WTC11 (cell line): Measurements from ENCODE around the gene UTP14C. TPM values are rescaled to one million over a fixed set of nuclear protein-coding genes. Genes with fewer than 3 reads are reported as not detected.

Experiments
- CREM ChIP-seq: sonication (generic); formaldehyde crosslinking; IDR thresholded peaks from 2 replicates; pipeline ENCODE4 v1.8.1; 2022; ENCODE audit warnings: mild to moderate bottlenecking, missing genetic modification reagents, moderate library complexity
- ELF4 ChIP-seq: sonication (generic); formaldehyde crosslinking; IDR thresholded peaks from 2 replicates; pipeline ENCODE4 v1.8.1; 2022; ENCODE audit warnings: low read depth, mild to moderate bottlenecking, moderate library complexity, missing genetic modification reagents
- FOXJ3 ChIP-seq: sonication (generic); formaldehyde crosslinking; IDR thresholded peaks from 2 replicates; pipeline ENCODE4 v1.9.0; 2021; ENCODE audit warnings: missing genetic modification reagents, mild to moderate bottlenecking, borderline replicate concordance
- FOXP1 ChIP-seq: sonication (generic); formaldehyde crosslinking; IDR thresholded peaks from 2 replicates; pipeline ENCODE4 v1.8.0; 2022; ENCODE audit warnings: missing genetic modification reagents, mild to moderate bottlenecking, moderate library complexity, borderline replicate concordance
- GABPB1 ChIP-seq: sonication (generic); formaldehyde crosslinking; IDR thresholded peaks from 2 replicates; pipeline ENCODE4 v1.8.1; 2023; ENCODE audit warnings: mild to moderate bottlenecking, missing genetic modification reagents
- RELA ChIP-seq: sonication (generic); formaldehyde crosslinking; IDR thresholded peaks from 2 replicates; pipeline ENCODE4 v1.8.1; 2022; ENCODE audit warnings: missing genetic modification reagents, mild to moderate bottlenecking, borderline replicate concordance
- TCF7 ChIP-seq: sonication (generic); formaldehyde crosslinking; IDR thresholded peaks from 2 replicates; pipeline ENCODE4 v1.8.0; 2022; ENCODE audit warnings: mild to moderate bottlenecking, low read depth, missing genetic modification reagents, moderate library complexity
- TEAD1 ChIP-seq: sonication (generic); formaldehyde crosslinking; IDR thresholded peaks from 2 replicates; pipeline ENCODE4 v1.8.0; 2022; ENCODE audit warnings: mild to moderate bottlenecking, missing genetic modification reagents
- TEAD4 ChIP-seq: sonication (generic); formaldehyde crosslinking; IDR thresholded peaks from 2 replicates; pipeline ENCODE4 v1.8.0; 2022; ENCODE audit warnings: mild to moderate bottlenecking, missing genetic modification reagents
- TP53 ChIP-seq: sonication (generic); formaldehyde crosslinking; IDR thresholded peaks from 2 replicates; pipeline ENCODE4 v1.8.1; 2023; ENCODE audit warnings: mild to moderate bottlenecking, missing genetic modification reagents
- ZBTB21 ChIP-seq: sonication (generic); formaldehyde crosslinking; IDR thresholded peaks from 2 replicates; pipeline ENCODE4 v1.8.1; 2023; ENCODE audit warnings: mild to moderate bottlenecking, missing genetic modification reagents, borderline replicate concordance
- ZNF396 ChIP-seq: fragments of 250-450 bp; sonication (Bioruptor Pico); IDR thresholded peaks from 2 replicates; pipeline ENCODE4 v1.8.0; 2021; ENCODE audit warnings: mild to moderate bottlenecking, moderate library complexity, borderline replicate concordance
- ZNF671 ChIP-seq: fragments of 250-450 bp; sonication (Bioruptor Pico); IDR thresholded peaks from 2 replicates; pipeline ENCODE4 v1.8.0; 2021; ENCODE audit warnings: mild to moderate bottlenecking
- total RNA-seq: library from RNA; stranded (reverse); gene quantifications from 3 replicates; pipeline ENCODE4 v1.2.3, GENCODE V29; 2021
- TF ChIP-seq, protein P1 (sequence below): sonication (generic); formaldehyde crosslinking; IDR thresholded peaks from 2 replicates; pipeline ENCODE4 v1.8.0; 2023; ENCODE audit warnings: mild to moderate bottlenecking, missing genetic modification reagents
- TF ChIP-seq, protein P2 (sequence below): sonication (generic); formaldehyde crosslinking; IDR thresholded peaks from 2 replicates; pipeline ENCODE4 v1.8.1; 2022; ENCODE audit warnings: missing genetic modification reagents, borderline replicate concordance
- TF ChIP-seq, protein P3 (sequence below): fragments of 250-450 bp; sonication (Bioruptor Pico); IDR thresholded peaks from 2 replicates; pipeline ENCODE4 v1.8.0; 2021; ENCODE audit warnings: mild to moderate bottlenecking
- TF ChIP-seq, protein P4 (sequence below): fragments of 250-450 bp; sonication (Bioruptor Pico); IDR thresholded peaks from 2 replicates; pipeline ENCODE4 v2.1.2; 2022; ENCODE audit warnings: mild to moderate bottlenecking, moderate library complexity
- TF ChIP-seq, protein P5 (sequence below): sonication (generic); formaldehyde crosslinking; IDR thresholded peaks from 2 replicates; pipeline ENCODE4 v1.8.1; 2023; ENCODE audit warnings: mild to moderate bottlenecking, missing genetic modification reagents
- TF ChIP-seq, protein P6 (sequence below): sonication (generic); formaldehyde crosslinking; IDR thresholded peaks from 2 replicates; pipeline ENCODE4 v1.8.1; 2023; ENCODE audit warnings: mild to moderate bottlenecking, missing genetic modification reagents, moderate library complexity
- TF ChIP-seq, protein P7 (sequence below): sonication (generic); formaldehyde crosslinking; conservative IDR thresholded peaks from 2 replicates; pipeline ENCODE4 v1.8.1; 2022; ENCODE audit warnings: mild to moderate bottlenecking, missing genetic modification reagents
- TF ChIP-seq, protein P8 (sequence below): sonication (generic); formaldehyde crosslinking; IDR thresholded peaks from 2 replicates; pipeline ENCODE4 v1.8.0; 2022; ENCODE audit warnings: mild to moderate bottlenecking, missing genetic modification reagents
- TF ChIP-seq, protein P9 (sequence below): sonication (generic); formaldehyde crosslinking; conservative IDR thresholded peaks from 2 replicates; pipeline ENCODE4 v1.8.1; 2023; ENCODE audit warnings: mild to moderate bottlenecking, low read depth, missing genetic modification reagents, moderate library complexity

The UTP14C gene
- total RNA-seq, 1 experiment from 2014 or later: 18.5 TPM

DNA sequence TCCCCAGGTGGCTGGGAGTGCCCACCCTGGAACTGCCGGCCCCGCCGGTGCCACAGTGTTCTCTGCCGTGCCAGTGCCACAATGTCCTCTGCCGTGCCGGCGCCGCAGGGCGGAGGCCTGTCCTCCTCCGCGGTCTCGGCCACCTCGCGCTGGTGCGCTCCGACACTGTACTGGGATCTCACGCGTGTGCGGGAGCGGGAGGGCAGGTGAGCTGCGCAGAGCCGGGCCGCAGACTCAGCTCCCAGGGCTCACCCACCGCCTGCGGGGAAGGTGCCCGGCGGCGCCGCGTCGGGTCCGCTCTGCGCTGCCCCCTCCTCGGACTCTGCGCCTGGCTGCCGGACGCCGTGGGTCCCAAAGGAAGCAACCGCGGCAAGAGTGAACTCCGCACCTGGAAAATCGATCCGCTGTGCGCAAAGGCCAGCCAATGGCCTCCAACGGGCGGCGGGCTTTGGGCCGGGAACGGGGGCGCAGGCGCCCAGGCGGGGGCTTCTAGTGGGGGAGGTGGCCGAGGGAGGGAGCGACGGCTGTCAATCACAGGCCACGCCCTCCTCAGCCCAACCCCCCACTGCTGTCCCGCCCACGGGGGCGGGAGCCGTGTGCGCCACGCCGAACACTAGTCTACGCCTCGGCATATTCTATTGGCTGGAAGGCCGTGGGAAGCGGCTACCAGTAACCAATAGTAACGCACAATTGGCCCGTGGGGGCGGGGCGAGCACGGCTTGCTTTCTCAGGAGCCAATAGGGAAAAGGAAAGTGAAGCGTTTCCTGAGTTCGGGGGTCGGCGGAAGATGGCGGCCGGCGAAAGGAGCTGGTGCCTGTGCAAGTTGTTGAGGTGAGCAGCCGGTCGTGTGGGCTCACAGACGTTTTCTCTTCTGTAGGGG lies 12.6 kb upstream of the UTP14C start, which contains the start of gene ALG11 (continued):
- TF ChIP-seq, protein P1, sequence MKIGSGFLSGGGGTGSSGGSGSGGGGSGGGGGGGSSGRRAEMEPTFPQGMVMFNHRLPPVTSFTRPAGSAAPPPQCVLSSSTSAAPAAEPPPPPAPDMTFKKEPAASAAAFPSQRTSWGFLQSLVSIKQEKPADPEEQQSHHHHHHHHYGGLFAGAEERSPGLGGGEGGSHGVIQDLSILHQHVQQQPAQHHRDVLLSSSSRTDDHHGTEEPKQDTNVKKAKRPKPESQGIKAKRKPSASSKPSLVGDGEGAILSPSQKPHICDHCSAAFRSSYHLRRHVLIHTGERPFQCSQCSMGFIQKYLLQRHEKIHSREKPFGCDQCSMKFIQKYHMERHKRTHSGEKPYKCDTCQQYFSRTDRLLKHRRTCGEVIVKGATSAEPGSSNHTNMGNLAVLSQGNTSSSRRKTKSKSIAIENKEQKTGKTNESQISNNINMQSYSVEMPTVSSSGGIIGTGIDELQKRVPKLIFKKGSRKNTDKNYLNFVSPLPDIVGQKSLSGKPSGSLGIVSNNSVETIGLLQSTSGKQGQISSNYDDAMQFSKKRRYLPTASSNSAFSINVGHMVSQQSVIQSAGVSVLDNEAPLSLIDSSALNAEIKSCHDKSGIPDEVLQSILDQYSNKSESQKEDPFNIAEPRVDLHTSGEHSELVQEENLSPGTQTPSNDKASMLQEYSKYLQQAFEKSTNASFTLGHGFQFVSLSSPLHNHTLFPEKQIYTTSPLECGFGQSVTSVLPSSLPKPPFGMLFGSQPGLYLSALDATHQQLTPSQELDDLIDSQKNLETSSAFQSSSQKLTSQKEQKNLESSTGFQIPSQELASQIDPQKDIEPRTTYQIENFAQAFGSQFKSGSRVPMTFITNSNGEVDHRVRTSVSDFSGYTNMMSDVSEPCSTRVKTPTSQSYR (CRISPR knock-in tag): no peak; the same call in 1 of the 2 replicates
- TF ChIP-seq, protein P2, sequence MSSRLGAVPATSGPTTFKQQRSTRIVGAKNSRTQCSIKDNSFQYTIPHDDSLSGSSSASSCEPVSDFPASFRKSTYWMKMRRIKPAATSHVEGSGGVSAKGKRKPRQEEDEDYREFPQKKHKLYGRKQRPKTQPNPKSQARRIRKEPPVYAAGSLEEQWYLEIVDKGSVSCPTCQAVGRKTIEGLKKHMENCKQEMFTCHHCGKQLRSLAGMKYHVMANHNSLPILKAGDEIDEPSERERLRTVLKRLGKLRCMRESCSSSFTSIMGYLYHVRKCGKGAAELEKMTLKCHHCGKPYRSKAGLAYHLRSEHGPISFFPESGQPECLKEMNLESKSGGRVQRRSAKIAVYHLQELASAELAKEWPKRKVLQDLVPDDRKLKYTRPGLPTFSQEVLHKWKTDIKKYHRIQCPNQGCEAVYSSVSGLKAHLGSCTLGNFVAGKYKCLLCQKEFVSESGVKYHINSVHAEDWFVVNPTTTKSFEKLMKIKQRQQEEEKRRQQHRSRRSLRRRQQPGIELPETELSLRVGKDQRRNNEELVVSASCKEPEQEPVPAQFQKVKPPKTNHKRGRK (CRISPR knock-in tag): no peak
- no peak for TF ChIP-seq RELA (CRISPR knock-in tag)
- TF ChIP-seq, protein P3, sequence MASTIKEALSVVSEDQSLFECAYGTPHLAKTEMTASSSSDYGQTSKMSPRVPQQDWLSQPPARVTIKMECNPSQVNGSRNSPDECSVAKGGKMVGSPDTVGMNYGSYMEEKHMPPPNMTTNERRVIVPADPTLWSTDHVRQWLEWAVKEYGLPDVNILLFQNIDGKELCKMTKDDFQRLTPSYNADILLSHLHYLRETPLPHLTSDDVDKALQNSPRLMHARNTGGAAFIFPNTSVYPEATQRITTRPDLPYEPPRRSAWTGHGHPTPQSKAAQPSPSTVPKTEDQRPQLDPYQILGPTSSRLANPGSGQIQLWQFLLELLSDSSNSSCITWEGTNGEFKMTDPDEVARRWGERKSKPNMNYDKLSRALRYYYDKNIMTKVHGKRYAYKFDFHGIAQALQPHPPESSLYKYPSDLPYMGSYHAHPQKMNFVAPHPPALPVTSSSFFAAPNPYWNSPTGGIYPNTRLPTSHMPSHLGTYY (CRISPR knock-in tag): 0 out of 2 replicates have a peak, but pooled peaks have one; percentile 44
- TF ChIP-seq, protein P4, sequence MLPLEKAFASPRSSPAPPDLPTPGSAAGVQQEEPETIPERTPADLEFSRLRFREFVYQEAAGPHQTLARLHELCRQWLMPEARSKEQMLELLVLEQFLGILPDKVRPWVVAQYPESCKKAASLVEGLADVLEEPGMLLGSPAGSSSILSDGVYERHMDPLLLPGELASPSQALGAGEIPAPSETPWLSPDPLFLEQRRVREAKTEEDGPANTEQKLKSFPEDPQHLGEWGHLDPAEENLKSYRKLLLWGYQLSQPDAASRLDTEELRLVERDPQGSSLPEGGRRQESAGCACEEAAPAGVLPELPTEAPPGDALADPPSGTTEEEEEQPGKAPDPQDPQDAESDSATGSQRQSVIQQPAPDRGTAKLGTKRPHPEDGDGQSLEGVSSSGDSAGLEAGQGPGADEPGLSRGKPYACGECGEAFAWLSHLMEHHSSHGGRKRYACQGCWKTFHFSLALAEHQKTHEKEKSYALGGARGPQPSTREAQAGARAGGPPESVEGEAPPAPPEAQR (CRISPR knock-in tag): no peak
- no peak for TF ChIP-seq TCF7
- TF ChIP-seq, protein P5, sequence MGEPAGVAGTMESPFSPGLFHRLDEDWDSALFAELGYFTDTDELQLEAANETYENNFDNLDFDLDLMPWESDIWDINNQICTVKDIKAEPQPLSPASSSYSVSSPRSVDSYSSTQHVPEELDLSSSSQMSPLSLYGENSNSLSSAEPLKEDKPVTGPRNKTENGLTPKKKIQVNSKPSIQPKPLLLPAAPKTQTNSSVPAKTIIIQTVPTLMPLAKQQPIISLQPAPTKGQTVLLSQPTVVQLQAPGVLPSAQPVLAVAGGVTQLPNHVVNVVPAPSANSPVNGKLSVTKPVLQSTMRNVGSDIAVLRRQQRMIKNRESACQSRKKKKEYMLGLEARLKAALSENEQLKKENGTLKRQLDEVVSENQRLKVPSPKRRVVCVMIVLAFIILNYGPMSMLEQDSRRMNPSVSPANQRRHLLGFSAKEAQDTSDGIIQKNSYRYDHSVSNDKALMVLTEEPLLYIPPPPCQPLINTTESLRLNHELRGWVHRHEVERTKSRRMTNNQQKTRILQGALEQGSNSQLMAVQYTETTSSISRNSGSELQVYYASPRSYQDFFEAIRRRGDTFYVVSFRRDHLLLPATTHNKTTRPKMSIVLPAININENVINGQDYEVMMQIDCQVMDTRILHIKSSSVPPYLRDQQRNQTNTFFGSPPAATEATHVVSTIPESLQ: no peak
- TF ChIP-seq FOXP1 (CRISPR knock-in tag): peak; percentile 45; the same call in 1 of the 2 replicates
- TF ChIP-seq ZNF671: no peak
- no peak for TF ChIP-seq ZNF396 (CRISPR knock-in tag)
- no peak for TF ChIP-seq TEAD4 (CRISPR knock-in tag)
- TF ChIP-seq, protein P6, sequence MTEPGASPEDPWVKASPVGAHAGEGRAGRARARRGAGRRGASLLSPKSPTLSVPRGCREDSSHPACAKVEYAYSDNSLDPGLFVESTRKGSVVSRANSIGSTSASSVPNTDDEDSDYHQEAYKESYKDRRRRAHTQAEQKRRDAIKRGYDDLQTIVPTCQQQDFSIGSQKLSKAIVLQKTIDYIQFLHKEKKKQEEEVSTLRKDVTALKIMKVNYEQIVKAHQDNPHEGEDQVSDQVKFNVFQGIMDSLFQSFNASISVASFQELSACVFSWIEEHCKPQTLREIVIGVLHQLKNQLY (CRISPR knock-in tag): no peak
- TF ChIP-seq, protein P7, sequence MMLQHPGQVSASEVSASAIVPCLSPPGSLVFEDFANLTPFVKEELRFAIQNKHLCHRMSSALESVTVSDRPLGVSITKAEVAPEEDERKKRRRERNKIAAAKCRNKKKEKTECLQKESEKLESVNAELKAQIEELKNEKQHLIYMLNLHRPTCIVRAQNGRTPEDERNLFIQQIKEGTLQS (CRISPR knock-in tag): no peak
- TF ChIP-seq GABPB1 (CRISPR knock-in tag): peak; percentile 89
- TF ChIP-seq FOXJ3: no peak
- TF ChIP-seq CREM (CRISPR knock-in tag): 0 out of 2 replicates have a peak, but pooled peaks have one; percentile 62
- no peak for TF ChIP-seq ELF4 (CRISPR knock-in tag)
- TF ChIP-seq, protein P8, sequence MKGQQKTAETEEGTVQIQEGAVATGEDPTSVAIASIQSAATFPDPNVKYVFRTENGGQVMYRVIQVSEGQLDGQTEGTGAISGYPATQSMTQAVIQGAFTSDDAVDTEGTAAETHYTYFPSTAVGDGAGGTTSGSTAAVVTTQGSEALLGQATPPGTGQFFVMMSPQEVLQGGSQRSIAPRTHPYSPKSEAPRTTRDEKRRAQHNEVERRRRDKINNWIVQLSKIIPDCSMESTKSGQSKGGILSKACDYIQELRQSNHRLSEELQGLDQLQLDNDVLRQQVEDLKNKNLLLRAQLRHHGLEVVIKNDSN (CRISPR knock-in tag): 0 out of 2 replicates have a peak, but pooled peaks have one; percentile 8
- peak; percentile 49; the same call in 1 of the 2 replicates for TF ChIP-seq ZBTB21 (CRISPR knock-in tag)
- TF ChIP-seq TP53 (CRISPR knock-in tag): peak; percentile 69; the same call in 1 of the 2 replicates
- TF ChIP-seq TEAD1: no peak
- TF ChIP-seq, protein P9, sequence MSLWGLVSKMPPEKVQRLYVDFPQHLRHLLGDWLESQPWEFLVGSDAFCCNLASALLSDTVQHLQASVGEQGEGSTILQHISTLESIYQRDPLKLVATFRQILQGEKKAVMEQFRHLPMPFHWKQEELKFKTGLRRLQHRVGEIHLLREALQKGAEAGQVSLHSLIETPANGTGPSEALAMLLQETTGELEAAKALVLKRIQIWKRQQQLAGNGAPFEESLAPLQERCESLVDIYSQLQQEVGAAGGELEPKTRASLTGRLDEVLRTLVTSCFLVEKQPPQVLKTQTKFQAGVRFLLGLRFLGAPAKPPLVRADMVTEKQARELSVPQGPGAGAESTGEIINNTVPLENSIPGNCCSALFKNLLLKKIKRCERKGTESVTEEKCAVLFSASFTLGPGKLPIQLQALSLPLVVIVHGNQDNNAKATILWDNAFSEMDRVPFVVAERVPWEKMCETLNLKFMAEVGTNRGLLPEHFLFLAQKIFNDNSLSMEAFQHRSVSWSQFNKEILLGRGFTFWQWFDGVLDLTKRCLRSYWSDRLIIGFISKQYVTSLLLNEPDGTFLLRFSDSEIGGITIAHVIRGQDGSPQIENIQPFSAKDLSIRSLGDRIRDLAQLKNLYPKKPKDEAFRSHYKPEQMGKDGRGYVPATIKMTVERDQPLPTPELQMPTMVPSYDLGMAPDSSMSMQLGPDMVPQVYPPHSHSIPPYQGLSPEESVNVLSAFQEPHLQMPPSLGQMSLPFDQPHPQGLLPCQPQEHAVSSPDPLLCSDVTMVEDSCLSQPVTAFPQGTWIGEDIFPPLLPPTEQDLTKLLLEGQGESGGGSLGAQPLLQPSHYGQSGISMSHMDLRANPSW: 0 out of 2 replicates have a peak, but pooled peaks have one; percentile 39
